KOPT-K1 (cell line): ENCODE measurements around the gene UBASH3A.
A peak's percentile ranks its signal among the peaks of the same experiment; 100 is the strongest.

Experiments used
- H3K27ac ChIP-seq: fragments of 200-600 bp; sonication (generic); 2 replicates; pipeline ENCODE4 v1.5.1; 2016; ENCODE audit warnings: antibody characterized with exemption, mild to moderate bottlenecking, low read depth, low read length; ENCODE audit not compliant: poor library complexity, severe bottlenecking
- H3K36me3 ChIP-seq: fragments of 200-600 bp; sonication (generic); 2 replicates; pipeline ENCODE4 v1.5.1; 2017; ENCODE audit warnings: antibody characterized with exemption, mild to moderate bottlenecking, low read length, moderate library complexity; ENCODE audit not compliant: insufficient read depth
- H3K9me3 ChIP-seq: fragments of 200-600 bp; sonication (generic); 2 replicates; pipeline ENCODE4 v1.5.1; 2017; ENCODE audit warnings: antibody characterized with exemption, low read length, mild to moderate bottlenecking; ENCODE audit not compliant: insufficient read depth, poor library complexity, severe bottlenecking

The UBASH3A gene

GRCh38 chr21:42447182-42447581, 43.5 kb downstream of the UBASH3A start:
- peaks cover 60% of the 10 kb centered on the region for H3K36me3 ChIP-seq
- no peaks in the 10 kb centered on the region for H3K9me3 ChIP-seq
- H3K27ac ChIP-seq, result no peak overlapping the region

GRCh38 chr21:42447732-42448131, 44.0 kb downstream of the UBASH3A start:
- Histone ChIP-seq H3K27ac (peak overlapping the region; percentile 69), H3K36me3 (peaks cover 54% of the 10 kb centered on the region), H3K9me3 (no peaks in the 10 kb centered on the region)

- Histone ChIP-seq H3K9me3 (no peaks in the 10 kb centered on the region), H3K36me3 (peaks cover 45% of the 10 kb centered on the region), H3K27ac (peak overlapping the region; percentile 69)
These were observed 45.0 kb downstream of the UBASH3A start for GRCh38 chr21:42448686-42449085.

GRCh38 chr21:42451941-42452340, 48.2 kb downstream of the UBASH3A start:
- Histone ChIP-seq H3K9me3 (no peaks in the 10 kb centered on the region), H3K36me3 (peaks cover 12% of the 10 kb centered on the region), H3K27ac (peak overlapping the region; percentile 56)

- peak overlapping the region; percentile 56 for H3K27ac ChIP-seq
- H3K36me3 ChIP-seq, result peaks cover 6% of the 10 kb centered on the region
- H3K9me3 ChIP-seq, result no peaks in the 10 kb centered on the region
These were observed 48.9 kb downstream of the UBASH3A start for GRCh38 chr21:42452401-42453223.

- peak overlapping the region; percentile 56 for H3K27ac ChIP-seq
- peaks cover 1% of the 10 kb centered on the region for H3K9me3 ChIP-seq
- no peaks in the 10 kb centered on the region for H3K36me3 ChIP-seq
These were observed 49.7 kb downstream of the UBASH3A start for GRCh38 chr21:42453224-42453985.

GRCh38 chr21:42453986-42454570, 50.4 kb downstream of the UBASH3A start:
- Histone ChIP-seq H3K9me3 (peaks cover 6% of the 10 kb centered on the region), H3K36me3 (no peaks in the 10 kb centered on the region), H3K27ac (peak overlapping the region; percentile 56)

- H3K27ac ChIP-seq, result no peak overlapping the region
- no peaks in the 10 kb centered on the region for H3K36me3 ChIP-seq
- peaks cover 6% of the 10 kb centered on the region for H3K9me3 ChIP-seq
These were observed 51.1 kb downstream of the UBASH3A start for GRCh38 chr21:42454786-42455185.

- no peak overlapping the region for H3K27ac ChIP-seq
- H3K36me3 ChIP-seq, result no peaks in the 10 kb centered on the region
- H3K9me3 ChIP-seq, result peaks cover 6% of the 10 kb centered on the region
These were observed 51.5 kb downstream of the UBASH3A start for GRCh38 chr21:42455196-42455595.

DNA sequence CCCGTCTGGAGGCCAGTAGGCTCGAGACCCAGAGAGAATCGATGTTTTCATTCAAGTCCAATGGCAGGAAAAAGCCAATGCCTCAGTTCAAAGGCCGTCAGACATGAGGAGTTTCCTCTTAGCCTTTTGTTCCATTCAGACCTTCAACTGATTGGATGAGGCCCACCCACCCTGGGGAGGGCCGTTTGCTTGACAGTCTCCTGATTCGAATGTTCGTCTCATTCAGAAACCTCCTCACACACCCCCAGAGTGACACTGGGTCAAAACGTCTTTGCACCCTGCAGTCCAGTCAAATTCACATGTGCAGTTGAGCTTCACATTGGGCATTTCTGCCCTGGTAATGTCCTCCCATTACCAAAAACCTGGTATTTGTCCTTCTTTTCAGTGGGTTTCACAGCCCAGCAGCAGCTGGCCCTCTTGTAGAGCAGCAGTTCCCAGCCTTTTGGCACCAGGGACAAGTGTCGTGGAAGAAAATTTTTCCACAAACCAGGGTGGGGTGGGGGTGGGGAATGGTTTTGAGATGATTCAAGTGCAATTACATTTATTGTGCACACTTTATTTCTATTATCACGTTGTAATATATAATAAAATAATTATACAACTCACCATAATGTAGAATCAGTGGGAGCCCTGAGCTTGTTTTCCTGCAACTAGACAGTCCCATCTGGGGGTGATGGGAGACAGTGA, 52.2 kb downstream of the UBASH3A start:
- Histone ChIP-seq H3K9me3 (peaks cover 6% of the 10 kb centered on the region), H3K27ac (peak overlapping the region; percentile 56), H3K36me3 (no peaks in the 10 kb centered on the region)

GRCh38 chr21:42456457-42456856, 52.8 kb downstream of the UBASH3A start:
- Histone ChIP-seq H3K27ac (peak overlapping the region; percentile 56), H3K36me3 (no peaks in the 10 kb centered on the region), H3K9me3 (peaks cover 6% of the 10 kb centered on the region)

DNA sequence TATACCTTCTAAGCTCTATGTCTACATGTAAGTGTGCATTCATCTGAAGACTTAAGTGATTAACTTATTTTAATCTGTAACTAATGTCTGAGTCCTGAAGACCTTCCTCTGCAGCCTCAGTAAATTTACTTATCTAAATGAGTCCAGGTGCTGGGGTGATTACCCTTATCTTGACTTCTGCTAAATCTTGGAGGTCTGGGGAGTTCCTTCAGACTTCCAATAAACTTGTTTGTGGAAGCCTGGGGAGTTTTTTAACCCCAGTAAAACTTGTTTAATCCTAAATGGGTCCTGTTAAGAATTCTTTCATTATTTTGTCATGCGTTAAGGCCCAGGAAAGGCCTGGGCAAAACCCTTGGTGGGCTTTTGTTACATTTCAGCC, 55.4 kb downstream of the UBASH3A start:
- H3K9me3 ChIP-seq, result peaks cover 6% of the 10 kb centered on the region
- no peak overlapping the region for H3K27ac ChIP-seq

DNA sequence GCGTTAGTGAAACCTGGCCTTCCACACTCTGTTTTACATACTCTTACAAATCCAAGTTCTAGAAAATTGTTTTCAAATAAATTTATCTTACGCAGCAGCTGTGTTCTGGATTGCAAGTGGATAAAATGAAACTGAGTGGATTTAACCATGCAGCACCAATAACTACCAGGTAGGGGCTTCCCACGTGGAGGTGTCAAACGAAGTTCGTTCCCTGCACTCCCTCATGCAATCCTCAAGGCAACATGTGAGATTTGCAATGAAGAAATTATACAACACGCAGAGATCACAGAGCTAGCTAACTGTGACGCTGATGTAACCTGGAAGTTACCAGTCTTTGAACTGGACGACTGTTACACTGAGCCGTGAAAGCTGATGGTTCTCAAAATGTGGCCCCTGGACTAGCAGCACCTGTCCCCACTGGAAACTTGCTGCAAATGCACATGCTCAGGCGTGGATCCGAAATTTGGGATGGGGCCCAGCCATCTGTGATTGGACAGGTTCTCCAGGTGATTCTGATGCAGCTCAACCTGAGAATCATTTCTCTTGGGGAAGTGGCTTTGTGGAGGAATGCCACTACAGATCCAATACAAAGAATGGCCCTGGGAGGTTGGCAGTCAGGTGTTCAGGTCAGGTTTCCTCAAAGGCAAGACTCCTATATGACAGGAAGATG, 56.0 kb downstream of the UBASH3A start:
- H3K9me3 ChIP-seq, result peaks cover 6% of the 10 kb centered on the region
- peak overlapping the region; percentile 84 for H3K27ac ChIP-seq
- no peaks in the 10 kb centered on the region for H3K36me3 ChIP-seq

More for the DNA sequence above, 55.4 kb downstream of the UBASH3A start:
- H3K36me3 ChIP-seq, result no peaks in the 10 kb centered on the region

DNA sequence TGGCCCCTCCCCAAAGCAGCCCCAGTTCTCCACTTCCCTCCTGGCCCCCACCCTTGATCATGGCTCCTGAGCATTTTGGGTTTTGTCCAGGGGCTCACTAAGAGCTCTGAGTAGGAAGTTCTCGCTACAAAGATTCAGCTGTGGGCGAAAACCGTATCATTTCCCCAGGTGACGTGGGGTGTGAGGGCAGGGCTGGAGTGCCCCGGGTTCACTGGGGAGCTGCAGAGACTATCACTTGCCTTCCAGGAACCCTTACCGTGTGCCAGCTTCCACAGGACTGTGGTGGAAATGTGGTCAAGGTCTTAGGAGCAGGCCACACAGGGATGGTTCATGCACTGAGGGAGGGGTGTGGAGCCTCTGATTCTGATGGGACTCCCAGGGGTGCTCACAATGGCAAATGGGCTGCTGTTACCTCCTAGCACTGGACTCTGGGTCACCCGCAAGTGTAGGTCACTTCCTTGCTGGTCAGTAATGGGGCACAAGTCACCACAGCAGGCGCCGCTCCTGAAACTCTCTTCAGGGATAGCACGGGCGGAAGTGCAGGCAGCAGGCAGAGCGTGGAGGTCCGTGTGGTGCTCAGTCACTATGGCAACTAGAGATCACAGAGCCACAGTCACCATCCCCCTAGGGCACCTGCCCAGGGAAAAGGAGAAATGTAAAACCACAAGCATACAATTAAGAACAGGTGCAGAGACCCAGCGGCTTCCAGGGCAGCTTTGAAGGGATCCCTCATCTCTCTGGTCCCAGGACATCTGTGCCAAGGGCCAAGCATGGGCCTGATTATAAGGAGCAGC, 56.9 kb downstream of the UBASH3A start:
- H3K27ac ChIP-seq, result peak overlapping the region; percentile 84
- H3K9me3 ChIP-seq, result peaks cover 6% of the 10 kb centered on the region
- no peaks in the 10 kb centered on the region for H3K36me3 ChIP-seq
